H1 (cell line): ENCODE results near the gene DPEP2. TPM values are rescaled to one million over a fixed set of nuclear protein-coding genes. Genes with fewer than 3 reads are reported as not detected.

ENCODE experiments used
- CTCF ChIA-PET: fragments of 300-600 bp; sonication (Branson Sonifier 250); formaldehyde crosslinking; loops from one replicate; lab custom pipeline; 2021; ENCODE audit not compliant: partially characterized antibody; lab: Charles Lee
- POLR2A ChIA-PET: fragments of 300-600 bp; sonication (Branson Sonifier 250); formaldehyde crosslinking; loops from one replicate; lab custom pipeline; 2021; ENCODE audit warnings: inconsistent platforms; ENCODE audit not compliant: partially characterized antibody; lab: Charles Lee
- DNase-seq, 2 experiments: peaks; one replicate each; pipeline versions ENCODE4 v3.0.0 to v3.0.0-alpha.2; 2010 to 2022; ENCODE audit warnings: low spot score in 2 of 2, low read depth in 1 of 2, mixed read lengths in 1 of 2
- FAIRE-seq: peaks from 2 replicates; lab custom pipeline; 2011; peaks lifted over from hg19 to GRCh38; lab: Jason Lieb, UNC
- H2AFZ ChIP-seq: 2 replicates; pipeline ENCODE4 v1.8.1; 2012; ENCODE audit warnings: low read length, inconsistent platforms
- H2AK5ac ChIP-seq: 2 replicates; pipeline ENCODE4 v1.6.1; 2013; ENCODE audit warnings: low read depth, low read length
- H2BK120ac ChIP-seq: replicated peaks from 2 replicates; pipeline ENCODE3; 2013; ENCODE audit warnings: low read depth, low read length, inconsistent platforms
- H2BK12ac ChIP-seq: 2 replicates; pipeline ENCODE4 v1.6.1; 2013; ENCODE audit warnings: low read depth, low read length
- H2BK15ac ChIP-seq: 2 replicates; pipeline ENCODE4 v1.6.1; 2013; ENCODE audit warnings: low read length
- H2BK20ac ChIP-seq: 2 replicates; pipeline ENCODE4 v1.6.1; 2013; ENCODE audit warnings: low read length
- H2BK5ac ChIP-seq: 2 replicates; pipeline ENCODE4 v1.6.1; 2013; ENCODE audit warnings: low read depth, low read length
- H3K14ac ChIP-seq: 2 replicates; pipeline ENCODE4 v1.6.1; 2013; ENCODE audit warnings: inconsistent platforms; ENCODE audit not compliant: insufficient read length
- H3K18ac ChIP-seq: 2 replicates; pipeline ENCODE4 v1.6.1; 2013; ENCODE audit warnings: low read length; ENCODE audit errors: extremely low read depth
- H3K23ac ChIP-seq: 2 replicates; pipeline ENCODE4 v1.6.1; 2013; ENCODE audit warnings: inconsistent platforms; ENCODE audit not compliant: insufficient read length
- H3K23me2 ChIP-seq: 2 replicates; pipeline ENCODE4 v1.6.1; 2013; ENCODE audit warnings: low read depth, low read length
- H3K27ac ChIP-seq: 2 replicates; pipeline ENCODE4 v1.6.1; 2011; ENCODE audit warnings: low read depth, low read length, inconsistent platforms
- H3K27me3 ChIP-seq, 4 experiments: replicated peaks in 1 of 4; 1 replicate in 1 of 4; 2 replicates in 3 of 4; pipeline versions ENCODE4 v1.6.1 to v1.8.1; 2011 to 2013; ENCODE audit warnings: low read length in 3 of 4, mild to moderate bottlenecking in 3 of 4, inconsistent platforms in 2 of 4, mixed read lengths in 2 of 4, moderate library complexity in 1 of 4; ENCODE audit not compliant: control insufficient read depth in 3 of 4, insufficient read depth in 3 of 4; ENCODE audit errors: extremely low read depth in 1 of 4
- H3K36me3 ChIP-seq, 4 experiments: 2 replicates each; pipeline versions ENCODE4 v1.6.1 to v1.8.1; 2011 to 2013; ENCODE audit warnings: mild to moderate bottlenecking in 4 of 4, low read length in 3 of 4, moderate library complexity in 2 of 4, control low read depth in 1 of 4, inconsistent platforms in 1 of 4; ENCODE audit not compliant: insufficient read depth in 4 of 4, control insufficient read depth in 2 of 4
- H3K4ac ChIP-seq: replicated peaks from 2 replicates; pipeline ENCODE3; 2013; ENCODE audit warnings: low read length, low read depth, mixed read lengths, inconsistent platforms; ENCODE audit not compliant: insufficient read length
- H3K4me1 ChIP-seq, 4 experiments: replicated peaks in 1 of 4; 1 replicate in 1 of 4; 2 replicates in 3 of 4; pipeline versions ENCODE4 v1.6.1 to v1.8.1; 2011 to 2013; ENCODE audit warnings: low read length in 3 of 4, inconsistent platforms in 2 of 4, mixed read lengths in 1 of 4; ENCODE audit not compliant: insufficient read depth in 4 of 4, control insufficient read depth in 3 of 4
- H3K4me2 ChIP-seq, 2 experiments: 2 replicates each; pipeline versions ENCODE4 v1.6.1 to v1.8.1; 2011 to 2013; ENCODE audit warnings: low read depth in 2 of 2, low read length in 2 of 2, control low read depth in 1 of 2, inconsistent platforms in 1 of 2, mild to moderate bottlenecking in 1 of 2; ENCODE audit not compliant: insufficient read depth in 1 of 2
- H3K4me3 ChIP-seq, 4 experiments: fragments of 200-600, 300-600 bp in 1 of 4; sonication (generic), shearing (Covaris generic), sonication (Bioruptor Twin) in 1 of 4; 2 replicates each; pipeline versions ENCODE4 v1.5.1 to v1.8.1; 2011 to 2016; ENCODE audit warnings: low read length in 4 of 4, low read depth in 3 of 4, control low read depth in 2 of 4, inconsistent platforms in 2 of 4, mild to moderate bottlenecking in 2 of 4, mixed read lengths in 1 of 4, moderate library complexity in 1 of 4; ENCODE audit not compliant: insufficient read depth in 2 of 4; ENCODE audit errors: extremely low read depth in 1 of 4
- H3K56ac ChIP-seq: replicated peaks from 2 replicates; pipeline ENCODE3; 2013; ENCODE audit warnings: low read depth, mild to moderate bottlenecking, mixed read lengths, low read length, inconsistent platforms; ENCODE audit not compliant: insufficient read length
- H3K79me1 ChIP-seq: 2 replicates; pipeline ENCODE4 v1.6.1; 2013; ENCODE audit warnings: low read depth, low read length, control low read depth
- H3K79me2 ChIP-seq, 2 experiments: 2 replicates each; pipeline versions ENCODE4 v1.6.1 to v1.8.1; 2012 to 2013; ENCODE audit warnings: low read length in 2 of 2, mild to moderate bottlenecking in 2 of 2, inconsistent platforms in 1 of 2; ENCODE audit not compliant: insufficient read depth in 2 of 2, control insufficient read depth in 1 of 2
- H3K9ac ChIP-seq, 4 experiments: replicated peaks in 1 of 4; 1 replicate in 1 of 4; 2 replicates in 3 of 4; pipeline versions ENCODE4 v1.6.1 to v1.8.1; 2011 to 2013; ENCODE audit warnings: low read depth in 3 of 4, low read length in 3 of 4, control low read depth in 2 of 4, mild to moderate bottlenecking in 2 of 4, moderate library complexity in 2 of 4, inconsistent platforms in 1 of 4; ENCODE audit errors: extremely low read depth in 1 of 4
- H3K9me3 ChIP-seq, 2 experiments: 2 replicates each; pipeline versions ENCODE4 v1.6.1 to v1.8.1; 2012 to 2013; ENCODE audit warnings: mild to moderate bottlenecking in 2 of 2, moderate library complexity in 2 of 2, control low read depth in 1 of 2, inconsistent platforms in 1 of 2, low read depth in 1 of 2, low read length in 1 of 2, mixed read lengths in 1 of 2; ENCODE audit not compliant: insufficient read depth in 2 of 2
- H4K20me1 ChIP-seq, 2 experiments: replicated peaks in 1 of 2; 2 replicates each; pipeline versions ENCODE3 to v1.8.1; 2011 to 2013; ENCODE audit warnings: inconsistent platforms in 2 of 2, low read length in 2 of 2, mild to moderate bottlenecking in 1 of 2; ENCODE audit not compliant: insufficient read depth in 2 of 2, control insufficient read depth in 1 of 2
- H4K5ac ChIP-seq: 2 replicates; pipeline ENCODE4 v1.6.1; 2013; ENCODE audit warnings: low read length, low read depth, mixed read lengths, inconsistent platforms; ENCODE audit not compliant: insufficient read length
- H4K8ac ChIP-seq: 2 replicates; pipeline ENCODE4 v1.8.0; 2013; ENCODE audit warnings: mild to moderate bottlenecking, moderate library complexity, low read length, inconsistent platforms; ENCODE audit not compliant: insufficient read depth; ENCODE audit errors: extremely low read depth
- H4K91ac ChIP-seq: replicated peaks from 2 replicates; pipeline ENCODE3; 2013; ENCODE audit warnings: low read length, mixed read lengths, inconsistent platforms; ENCODE audit not compliant: insufficient read length
- ASH2L ChIP-seq: fragments of 200-600, 300-600 bp; sonication (generic); IDR thresholded peaks from one replicate; pipeline ENCODE4 v1.7.1; 2017; ENCODE audit warnings: low read length
- CBX8 ChIP-seq: fragments of 300-800, 300-1000 bp; sonication (generic); IDR thresholded peaks from 2 replicates; pipeline ENCODE4 v1.7.1; 2016; ENCODE audit warnings: low read depth, low read length, borderline replicate concordance
- CHD2 ChIP-seq: IDR thresholded peaks from 2 replicates; pipeline ENCODE4 v1.6.1; 2012; ENCODE audit warnings: low read length, improper control_type of control experiment
- CREB1 ChIP-seq: IDR thresholded peaks from 2 replicates; pipeline ENCODE4 v1.6.1; 2012; ENCODE audit warnings: inconsistent platforms
- EZH2 ChIP-seq: fragments of 200-600 bp; sonication (generic); IDR thresholded peaks from 2 replicates; pipeline ENCODE4 v1.7.1; 2012; ENCODE audit warnings: low read depth, mild to moderate bottlenecking, moderate library complexity, low read length, inconsistent platforms; ENCODE audit not compliant: severe bottlenecking
- MAX ChIP-seq: IDR thresholded peaks from 2 replicates; pipeline ENCODE4 v1.6.1; 2012; ENCODE audit warnings: inconsistent platforms
- RBBP5 ChIP-seq: IDR thresholded peaks from 2 replicates; pipeline ENCODE4 v1.7.1; 2012; ENCODE audit warnings: low read depth, mild to moderate bottlenecking, inconsistent platforms, low read length, moderate library complexity, borderline replicate concordance
- SRF ChIP-seq: IDR thresholded peaks from 2 replicates; pipeline ENCODE4 v1.6.1; 2011; ENCODE audit warnings: mild to moderate bottlenecking, low read depth, low read length, moderate library complexity
- SUZ12 ChIP-seq: fragments of 200-600 bp; sonication (generic); IDR thresholded peaks from 2 replicates; pipeline ENCODE4 v1.6.1; 2012; ENCODE audit warnings: mild to moderate bottlenecking, inconsistent platforms, low read length, moderate library complexity, mixed read lengths
- TAF7 ChIP-seq: optimal IDR thresholded peaks from 2 replicates; pipeline ENCODE3; 2011; ENCODE audit warnings: low read depth, mild to moderate bottlenecking, inconsistent platforms, low read length, moderate library complexity, borderline replicate concordance
- USF2 ChIP-seq: IDR thresholded peaks from 2 replicates; pipeline ENCODE4 v1.6.1; 2011; ENCODE audit warnings: low read length, improper control_type of control experiment
- WGBS, 2 experiments: shearing (Covaris generic) in 1 of 2; methylation state at CpG; one replicate each; pipeline versions ENCODE4 v1.1.6 to v1.1.7; 2013 to 2015; ENCODE audit warnings: low lambda C conversion rate in 2 of 2, mixed read lengths in 2 of 2, inconsistent platforms in 1 of 2, low coverage in 1 of 2, missing lambda C conversion rate in 1 of 2; ENCODE audit not compliant: insufficient replicate concordance in 2 of 2, insufficient coverage in 1 of 2, insufficient read length in 1 of 2; ENCODE audit errors: extremely low coverage in 1 of 2, missing lambda C conversion rate in 1 of 2; 5-methylcytosine and 5-hydroxymethylcytosine counted together
- polyA plus RNA-seq, 7 experiments: library from polyadenylated mRNA; depleted of rRNA in 3 of 7; stranded (reverse) in 5 of 7; unstranded in 2 of 7; fragments of >200 nt in 5 of 7; fragments of 200-250 nt in 2 of 7; gene quantifications; 1 replicate in 5 of 7; 2 replicates in 1 of 7; 4 replicates in 1 of 7; pipeline versions ENCODE4 v1.2.1 to v1.2.3, GENCODE V29; 2011 to 2013; ENCODE audit warnings: missing spikeins in 2 of 7, mixed read lengths in 2 of 7
- total RNA-seq: library from RNA; stranded (reverse); fragmentation: NEBNext Ultra II Directional; extraction: Animal tissue kit (Norgen Biotek cat#: 25700); gene quantifications from 2 replicates; pipeline ENCODE4 v1.2.1, GENCODE V29; 2021

The DPEP2 gene
- total and polyA plus RNA-seq, 2 of the 8 experiments (the other 6 are each of a cell fraction or from before 2014, with no cell fraction given) = not detected

- Histone ChIP-seq H3K18ac (no peak overlapping the region), H3K23me2 (no peaks in the 10 kb centered on the region), H3K4me3 (no peak overlapping the region), H3K27me3 (no peaks in the 10 kb centered on the region), H2AK5ac (no peak overlapping the region), H3K14ac (no peak overlapping the region), H3K56ac (no peak overlapping the region), H4K20me1 (no peaks in the 10 kb centered on the region), H3K79me2 (no peaks in the 10 kb centered on the region), H4K91ac (no peak overlapping the region), H2BK15ac (no peak overlapping the region), H3K27ac (no peak overlapping the region), H2AFZ (no peak overlapping the region), H2BK12ac (no peak overlapping the region), H2BK5ac (no peak overlapping the region), H3K4ac (no peak overlapping the region), H4K8ac (no peak overlapping the region), H3K4me2 (no peak overlapping the region), H3K23ac (no peak overlapping the region), H3K9me3 (no peaks in the 10 kb centered on the region), H3K79me1 (no peaks in the 10 kb centered on the region; the same call in 1 of the 2 replicates), H3K9ac (no peak overlapping the region), H3K4me1 (no peaks in the 10 kb centered on the region), H3K36me3 (peaks cover 2 to 6% (median 3%) of the 10 kb centered on the region in 4 experiments; a peak in 4 of 8 replicates), H2BK120ac (no peak overlapping the region), H4K5ac (no peak overlapping the region), H2BK20ac (no peak overlapping the region)
- ChIA-PET CTCF (interaction anchor here (0.6 to 3.0 kb wide), 6 partner anchors 10 to 96 kb away, joined by 3 to 10 read pairs (median 4); no protein-coding TSS in a partner anchor), POLR2A (interaction anchor here (1.1 to 3.6 kb wide), 2 partner anchors 12 to 15 kb away, joined by 3 to 17 read pairs; partner anchors contain the start of genes DDX28 and DUS2)
- no peak for FAIRE-seq
- no peak for DNase-seq
- 92% methylated on average over 9 of the region's 9 CpGs; no CpG with 5 or more reads in 1 of the 2 experiments for WGBS, 2 experiments
- TF ChIP-seq CREB1 = no peak
- TF ChIP-seq SRF = no peak
- TF ChIP-seq RBBP5 = no peak
- no peak for TF ChIP-seq USF2
- no peak for TF ChIP-seq ASH2L
- TF ChIP-seq CHD2 = no peak
- TF ChIP-seq CBX8 = no peak
- no peak for TF ChIP-seq MAX
- no peak for TF ChIP-seq SUZ12
- no peak for TF ChIP-seq EZH2
- no peak for TF ChIP-seq TAF7
Measured at GRCh38 chr16:68037841-68038597, 38.7 kb upstream of the DPEP2 start.
